Activated CD8-positive, alpha-beta memory T cell treated with anti-CD3 and anti-CD28 coated beads, Interleukin-2, amount 10 ng/mL, durations not matched to agents 7 days and 5 days (primary cell): ENCODE measurements around the gene EIF2A. TPM values are rescaled to one million over a fixed set of nuclear protein-coding genes. Genes with fewer than 3 reads are reported as not detected.

Source experiments
- ATAC-seq: fragments of 150-1000 bp; cut with Tn5 transposase; one replicate; pipeline ENCODE4 v1.10.0; 2021; ENCODE audit warnings: moderate library complexity
- CTCF ChIA-PET: fragments of 350-600 bp; sonication (Branson Sonifier 250); formaldehyde crosslinking; loops from one replicate; lab custom pipeline; 2021; ENCODE audit warnings: antibody characterized with exemption; lab: Charles Lee
- DNase-seq: peaks from one replicate; pipeline ENCODE4 v3.0.0-alpha.2; 2020
- H3K27ac Mint-ChIP-seq: one replicate; pipeline ENCODE4 v1.8.0; 2021; ENCODE audit warnings: mild to moderate bottlenecking, mixed read lengths
- H3K27me3 Mint-ChIP-seq: one replicate; pipeline ENCODE4 v1.8.0; 2021; ENCODE audit warnings: mixed read lengths
- H3K36me3 Mint-ChIP-seq: one replicate; pipeline ENCODE4 v1.8.0; 2021; ENCODE audit warnings: mild to moderate bottlenecking, mixed read lengths
- H3K4me1 Mint-ChIP-seq: one replicate; pipeline ENCODE4 v1.8.0; 2021; ENCODE audit warnings: mixed read lengths
- H3K4me3 Mint-ChIP-seq: one replicate; pipeline ENCODE4 v1.8.0; 2021; ENCODE audit warnings: mild to moderate bottlenecking, moderate library complexity, mixed read lengths
- H3K9me3 Mint-ChIP-seq: one replicate; pipeline ENCODE4 v1.8.0; 2022; ENCODE audit warnings: low read depth, mixed read lengths
- total RNA-seq, 2 experiments: library from RNA; stranded (reverse); gene quantifications; one replicate each; pipeline ENCODE4 v1.2.3, GENCODE V29; 2021

EIF2A gene
- total RNA-seq, 2 experiments from 2014 or later = 66.7 to 97.5 TPM

- peaks cover 5% of the 10 kb centered on the region for H3K4me1 Mint-ChIP-seq
- H3K27me3 Mint-ChIP-seq = peaks cover 6% of the 10 kb centered on the region
- H3K4me3 Mint-ChIP-seq = no peak overlapping the region
- DNase-seq (no peak), ATAC-seq (no peak)
- H3K9me3 Mint-ChIP-seq = no peaks in the 10 kb centered on the region
- H3K27ac Mint-ChIP-seq = no peak overlapping the region
- no peaks in the 10 kb centered on the region for H3K36me3 Mint-ChIP-seq
- CTCF ChIA-PET = interaction anchor here (0.8 to 2.0 kb wide), 10 partner anchors 11 to 615 kb away, joined by 3 to 6 read pairs (median 4); partner anchors contain the start of gene ERICH6
These were observed 18.9 kb upstream of the EIF2A start for GRCh38 chr3:150527464-150528255.

DNA sequence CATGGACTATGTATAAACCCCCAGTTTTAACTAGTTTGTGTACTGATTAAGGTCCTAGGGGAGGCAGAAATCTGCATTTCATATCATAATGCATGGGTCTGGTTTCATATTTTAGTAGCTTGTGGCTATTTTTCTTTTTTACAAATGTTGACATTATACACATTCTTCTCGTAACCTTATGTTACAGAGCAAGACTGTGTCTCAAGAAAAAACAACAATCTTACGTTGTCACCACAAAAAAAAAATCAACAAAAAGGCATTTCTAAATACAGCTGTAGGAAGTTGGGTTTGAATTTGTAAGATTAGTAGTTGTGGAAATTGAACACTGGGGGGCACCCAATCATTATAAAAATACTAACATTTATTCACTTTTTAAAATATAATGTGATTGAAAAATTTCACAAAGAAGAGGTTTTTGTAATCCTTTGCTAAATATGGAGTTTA is 18.2 kb upstream of the EIF2A start:
- no peak for DNase-seq
- H3K4me1 Mint-ChIP-seq = peaks cover 5% of the 10 kb centered on the region
- no peaks in the 10 kb centered on the region for H3K36me3 Mint-ChIP-seq
- no peaks in the 10 kb centered on the region for H3K9me3 Mint-ChIP-seq
- ATAC-seq = no peak
- H3K4me3 Mint-ChIP-seq = no peak overlapping the region
- H3K27ac Mint-ChIP-seq = no peak overlapping the region
- H3K27me3 Mint-ChIP-seq = peaks cover 6% of the 10 kb centered on the region
- CTCF ChIA-PET = interaction anchor here (0.8 to 2.0 kb wide), 10 partner anchors 10 to 614 kb away, joined by 3 to 6 read pairs (median 3); partner anchors contain the start of gene ERICH6

GRCh38 chr3:150531775-150532174 is 14.8 kb upstream of the EIF2A start:
- ATAC-seq (no peak), DNase-seq (no peak)
- Mint-ChIP-seq H3K27ac (no peak overlapping the region), H3K4me1 (peaks cover 5% of the 10 kb centered on the region), H3K9me3 (no peaks in the 10 kb centered on the region), H3K4me3 (no peak overlapping the region), H3K27me3 (peaks cover 6% of the 10 kb centered on the region), H3K36me3 (no peaks in the 10 kb centered on the region)
- CTCF ChIA-PET = no interaction called here

DNA sequence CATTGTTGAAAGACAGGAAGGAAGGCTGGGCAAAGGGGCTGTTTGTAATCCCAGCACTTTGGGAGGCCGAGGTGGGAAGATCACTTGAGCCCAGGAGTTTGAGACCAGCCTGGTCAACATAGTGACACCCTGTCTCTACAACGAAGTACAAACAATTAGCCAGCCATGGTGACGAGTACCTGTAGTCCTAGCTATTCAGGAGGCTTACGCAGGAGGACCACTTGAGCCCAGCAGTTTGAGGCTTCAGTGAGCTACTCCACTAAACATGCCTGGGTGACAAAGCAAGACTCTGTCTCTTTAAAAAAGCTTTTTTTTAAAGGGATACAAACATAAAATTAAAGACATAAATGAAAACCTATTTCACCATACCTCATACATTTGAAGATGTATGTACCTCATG is 11.4 kb upstream of the EIF2A start:
- CTCF ChIA-PET = no interaction called here
- Mint-ChIP-seq H3K4me3 (no peak overlapping the region), H3K36me3 (no peaks in the 10 kb centered on the region), H3K4me1 (peaks cover 5% of the 10 kb centered on the region), H3K27ac (no peak overlapping the region), H3K27me3 (no peaks in the 10 kb centered on the region), H3K9me3 (no peaks in the 10 kb centered on the region)
- DNase-seq (no peak), ATAC-seq (no peak)

GRCh38 chr3:150538324-150539208 is 8.0 kb upstream of the EIF2A start:
- H3K36me3 Mint-ChIP-seq = peaks cover 21% of the 10 kb centered on the region
- H3K27ac Mint-ChIP-seq = no peak overlapping the region
- no peaks in the 10 kb centered on the region for H3K9me3 Mint-ChIP-seq
- ATAC-seq = peak; percentile 39
- no peak for DNase-seq
- H3K4me3 Mint-ChIP-seq = no peak overlapping the region
- no peaks in the 10 kb centered on the region for H3K27me3 Mint-ChIP-seq
- peaks cover 19% of the 10 kb centered on the region for H3K4me1 Mint-ChIP-seq
- CTCF ChIA-PET = interaction anchor here (0.6 to 1.5 kb wide), 3 partner anchors 10 to 336 kb away, joined by 3 to 5 read pairs (median 4); no protein-coding TSS in a partner anchor

DNA sequence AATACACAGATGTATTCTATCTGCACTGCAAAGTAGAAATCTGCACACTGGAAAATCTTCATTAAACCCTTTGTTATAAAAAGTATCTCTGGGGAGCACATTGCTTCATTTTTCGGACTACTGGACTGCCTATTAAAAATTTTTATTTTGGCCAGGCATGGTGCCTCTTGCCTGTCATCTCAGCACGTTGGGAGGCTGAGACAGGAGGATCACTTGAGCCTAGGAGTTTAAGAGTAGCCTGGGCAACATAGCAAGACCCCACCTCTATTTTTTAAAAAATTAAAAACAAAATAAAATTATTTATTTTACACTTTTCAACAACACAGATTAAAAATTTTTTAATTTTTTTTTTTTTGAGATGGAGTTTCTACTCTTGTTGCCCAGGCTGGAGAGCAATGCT is 6.3 kb upstream of the EIF2A start:
- Mint-ChIP-seq H3K4me3 (no peak overlapping the region), H3K27me3 (no peaks in the 10 kb centered on the region), H3K9me3 (no peaks in the 10 kb centered on the region), H3K27ac (no peak overlapping the region), H3K36me3 (peaks cover 27% of the 10 kb centered on the region), H3K4me1 (peaks cover 30% of the 10 kb centered on the region)
- DNase-seq = no peak
- CTCF ChIA-PET = interaction anchor here (1.0 kb wide), 1 partner anchor 15 kb away, joined by 3 read pairs; no protein-coding TSS in a partner anchor
- ATAC-seq = no peak

- Mint-ChIP-seq H3K27me3 (no peaks in the 10 kb centered on the region), H3K4me3 (no peak overlapping the region), H3K36me3 (peaks cover 30% of the 10 kb centered on the region), H3K27ac (no peak overlapping the region), H3K9me3 (no peaks in the 10 kb centered on the region), H3K4me1 (peaks cover 32% of the 10 kb centered on the region)
- CTCF ChIA-PET = interaction anchor here (1.0 to 1.2 kb wide), 3 partner anchors 8 to 222 kb away, joined by 3 to 4 read pairs (median 3); partner anchors contain the start of gene SIAH2
- ATAC-seq (no peak), DNase-seq (no peak)
These were observed 5.6 kb upstream of the EIF2A start for GRCh38 chr3:150540991-150541390.

- no peaks in the 10 kb centered on the region for H3K9me3 Mint-ChIP-seq
- no peak overlapping the region for H3K4me3 Mint-ChIP-seq
- no peaks in the 10 kb centered on the region for H3K27me3 Mint-ChIP-seq
- ATAC-seq (no peak), DNase-seq (no peak)
- peaks cover 34% of the 10 kb centered on the region for H3K36me3 Mint-ChIP-seq
- CTCF ChIA-PET = interaction anchor here (1.2 to 1.7 kb wide), 3 partner anchors 134 to 593 kb away, joined by 3 to 4 read pairs (median 3); partner anchors contain the start of gene TSC22D2
- H3K27ac Mint-ChIP-seq = no peak overlapping the region
- peaks cover 43% of the 10 kb centered on the region for H3K4me1 Mint-ChIP-seq
These were observed 3.5 kb upstream of the EIF2A start for GRCh38 chr3:150543128-150543527.

DNA sequence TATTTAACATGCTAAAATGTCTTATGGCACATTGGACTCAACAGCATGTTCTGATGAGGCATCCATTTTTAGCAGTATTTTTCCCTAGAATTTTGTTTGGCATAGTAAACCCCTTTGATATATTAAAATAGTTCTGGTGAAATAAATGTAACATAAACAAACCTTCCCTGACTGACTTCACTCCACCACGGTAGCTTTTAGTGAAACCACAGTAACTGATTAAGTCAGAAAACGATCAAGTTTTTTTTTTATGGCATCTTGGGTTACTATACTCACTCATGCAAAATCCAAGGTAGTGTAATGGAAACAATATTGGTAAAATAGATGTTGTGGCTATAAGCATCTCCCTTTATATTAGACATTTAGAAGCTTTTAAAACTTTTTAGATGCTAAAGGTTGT is 3.1 kb upstream of the EIF2A start:
- CTCF ChIA-PET = interaction anchor here (1.1 to 1.7 kb wide), 4 partner anchors 62 to 592 kb away, joined by 3 to 4 read pairs (median 4); partner anchors contain the start of gene TSC22D2
- ATAC-seq (no peak), DNase-seq (no peak)
- peaks cover 47% of the 10 kb centered on the region for H3K4me1 Mint-ChIP-seq
- no peak overlapping the region for H3K27ac Mint-ChIP-seq
- no peaks in the 10 kb centered on the region for H3K9me3 Mint-ChIP-seq
- no peaks in the 10 kb centered on the region for H3K27me3 Mint-ChIP-seq
- no peak overlapping the region for H3K4me3 Mint-ChIP-seq
- peaks cover 34% of the 10 kb centered on the region for H3K36me3 Mint-ChIP-seq

DNA sequence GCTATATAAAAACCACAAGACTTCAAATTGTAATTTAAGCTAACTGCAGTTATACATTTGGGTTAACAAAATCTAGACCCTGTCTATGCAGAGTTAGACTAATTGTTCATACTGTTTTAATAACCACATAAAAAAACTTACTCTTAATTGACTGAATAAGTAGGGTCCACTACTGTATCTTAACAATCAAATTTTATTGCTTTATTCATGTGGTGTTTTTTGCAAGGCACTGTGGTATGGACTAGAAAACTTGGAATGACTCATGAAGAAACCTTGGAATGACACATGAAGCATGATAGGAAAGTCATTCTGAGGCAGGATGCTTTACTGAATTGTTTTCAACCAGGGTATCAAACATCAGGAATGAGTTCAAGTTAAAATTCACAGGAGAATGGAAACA is 2.5 kb upstream of the EIF2A start:
- H3K9me3 Mint-ChIP-seq = no peaks in the 10 kb centered on the region
- H3K27me3 Mint-ChIP-seq = no peaks in the 10 kb centered on the region
- DNase-seq (no peak), ATAC-seq (no peak)
- peak overlapping the region; percentile 92 for H3K4me3 Mint-ChIP-seq
- H3K4me1 Mint-ChIP-seq = peaks cover 51% of the 10 kb centered on the region
- peaks cover 34% of the 10 kb centered on the region for H3K36me3 Mint-ChIP-seq
- CTCF ChIA-PET = interaction anchor here (1.1 to 1.7 kb wide), 7 partner anchors 40 to 592 kb away, joined by 3 to 4 read pairs (median 3); partner anchors contain the start of genes MED12L and TSC22D2
- peak overlapping the region; percentile 14 for H3K27ac Mint-ChIP-seq

DNA sequence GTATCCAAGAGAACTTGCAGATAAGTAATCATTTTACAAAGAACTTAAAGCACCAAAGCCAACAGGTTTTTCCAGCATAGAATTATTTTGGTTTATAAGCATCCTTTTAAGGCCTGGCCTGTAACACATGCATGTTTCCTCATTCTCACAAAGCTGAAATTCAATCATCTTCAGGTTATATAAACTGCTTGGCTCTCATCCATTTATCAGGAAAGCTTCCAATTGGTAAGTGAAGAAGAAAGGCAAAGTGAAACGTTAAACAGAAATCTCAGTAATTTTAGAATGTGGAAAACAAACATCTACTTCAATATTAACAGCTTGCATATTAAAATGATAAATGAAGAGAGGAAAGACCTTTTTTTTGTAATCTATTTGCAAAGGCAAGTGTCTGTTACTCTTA is 1.9 kb upstream of the EIF2A start:
- H3K4me1 Mint-ChIP-seq = peaks cover 56% of the 10 kb centered on the region
- H3K27ac Mint-ChIP-seq = peak overlapping the region; percentile 14
- no peaks in the 10 kb centered on the region for H3K9me3 Mint-ChIP-seq
- CTCF ChIA-PET = interaction anchor here (0.9 to 1.7 kb wide), 8 partner anchors 17 to 541 kb away, joined by 3 to 5 read pairs (median 4); partner anchors contain the start of genes MED12L and TSC22D2
- peaks cover 37% of the 10 kb centered on the region for H3K36me3 Mint-ChIP-seq
- ATAC-seq (no peak), DNase-seq (no peak)
- H3K4me3 Mint-ChIP-seq = peak overlapping the region; percentile 92
- H3K27me3 Mint-ChIP-seq = no peaks in the 10 kb centered on the region

GRCh38 chr3:150545419-150546225 is 965 bp upstream of the EIF2A start:
- ATAC-seq = peak; percentile 16
- H3K9me3 Mint-ChIP-seq = no peaks in the 10 kb centered on the region
- peaks cover 41% of the 10 kb centered on the region for H3K36me3 Mint-ChIP-seq
- CTCF ChIA-PET = interaction anchor here (0.6 to 1.6 kb wide), 11 partner anchors 11 to 1602 kb away, joined by 3 to 5 read pairs (median 3); partner anchors contain the start of genes MED12L and TSC22D2
- peaks cover 61% of the 10 kb centered on the region for H3K4me1 Mint-ChIP-seq
- DNase-seq = peak; percentile 72
- peak overlapping the region; percentile 96 for H3K27ac Mint-ChIP-seq
- H3K27me3 Mint-ChIP-seq = no peaks in the 10 kb centered on the region
- peak overlapping the region; percentile 92 for H3K4me3 Mint-ChIP-seq
